GM19193 (cell line): ENCODE data around the gene SLIT3.

Experiments
- POLR2A ChIP-seq: IDR thresholded peaks from 4 replicates; pipeline ENCODE4 v1.6.1; 2011; ENCODE audit not compliant: insufficient read depth, insufficient read length; ENCODE audit errors: extremely low read depth

SLIT3 gene

DNA sequence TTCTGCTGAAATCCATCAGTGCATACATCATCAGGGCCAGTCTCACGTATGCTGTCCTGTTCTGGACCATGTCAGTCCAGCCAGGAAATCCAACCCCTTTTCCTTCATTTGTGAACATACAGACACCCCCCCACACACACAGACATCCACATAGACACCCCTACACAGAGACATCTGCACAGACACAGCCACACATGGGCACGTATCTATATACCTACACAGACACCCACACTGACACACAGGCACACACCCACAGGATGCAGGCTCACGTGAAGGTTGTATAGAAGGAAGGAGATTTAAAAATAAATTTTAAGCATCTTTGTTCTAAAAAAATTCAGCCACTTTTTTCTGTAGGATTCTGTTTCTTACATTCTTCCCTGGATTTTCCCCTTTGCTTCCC is 325.6 kb downstream of the SLIT3 start:
- TF ChIP-seq POLR2A = no peak

DNA sequence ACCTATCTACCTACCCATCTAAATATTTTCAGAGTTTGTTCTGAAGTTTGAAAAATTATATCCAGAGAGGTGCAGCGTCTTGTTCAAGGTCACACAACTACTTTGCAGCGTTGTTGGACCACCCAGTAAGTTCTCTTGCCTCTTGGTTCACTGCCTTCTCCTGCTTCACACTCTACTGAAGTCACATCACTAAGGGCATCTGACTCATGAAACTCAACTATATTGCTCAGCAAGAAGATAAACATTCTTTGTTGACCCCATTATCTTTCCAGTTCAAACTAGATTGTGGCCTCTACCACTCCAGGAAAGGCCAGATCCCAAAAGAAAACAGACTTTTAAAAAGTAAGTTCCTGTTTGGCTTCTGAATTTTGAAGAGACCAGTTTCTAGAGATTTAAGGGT is 326.9 kb downstream of the SLIT3 start:
- no peak for TF ChIP-seq POLR2A

DNA sequence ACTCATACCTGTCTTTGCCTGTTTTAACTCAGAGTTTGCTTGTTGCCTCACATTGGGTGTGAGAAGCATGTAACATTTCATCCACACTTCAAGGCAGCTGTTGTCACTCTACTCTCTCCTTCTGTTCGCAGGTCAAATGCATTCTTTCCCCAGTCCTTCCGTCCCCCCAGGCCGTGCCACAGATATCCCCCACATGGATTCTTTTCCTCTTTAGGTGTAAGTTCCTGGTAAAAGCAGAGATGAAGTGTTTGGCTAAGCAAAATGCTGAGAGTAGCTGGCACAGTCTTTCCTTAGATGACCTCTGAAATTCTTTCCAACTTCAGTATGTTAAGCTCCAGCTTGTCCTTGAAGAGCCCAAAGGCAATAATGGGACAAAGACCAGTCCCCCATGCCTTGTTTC is 328.2 kb downstream of the SLIT3 start:
- no peak for TF ChIP-seq POLR2A

DNA sequence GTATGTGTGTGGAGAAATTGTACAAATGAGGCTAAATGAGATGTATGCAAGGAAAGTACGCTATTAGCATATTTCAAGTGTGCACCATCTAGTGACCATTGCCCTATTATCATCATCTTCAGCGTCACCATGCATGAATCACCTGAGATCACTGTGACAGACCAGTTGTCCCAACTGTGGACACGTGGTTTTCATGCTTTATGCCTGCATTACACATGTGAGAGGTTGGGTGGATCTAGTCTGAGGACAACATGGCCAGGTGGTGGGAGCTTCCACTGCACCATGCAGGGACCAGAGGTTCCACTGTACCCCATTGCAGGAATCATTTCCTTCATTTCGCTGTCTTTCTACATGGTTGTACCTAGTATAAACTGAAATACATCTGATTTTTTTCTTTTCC is 329.8 kb downstream of the SLIT3 start:
- no peak for TF ChIP-seq POLR2A

DNA sequence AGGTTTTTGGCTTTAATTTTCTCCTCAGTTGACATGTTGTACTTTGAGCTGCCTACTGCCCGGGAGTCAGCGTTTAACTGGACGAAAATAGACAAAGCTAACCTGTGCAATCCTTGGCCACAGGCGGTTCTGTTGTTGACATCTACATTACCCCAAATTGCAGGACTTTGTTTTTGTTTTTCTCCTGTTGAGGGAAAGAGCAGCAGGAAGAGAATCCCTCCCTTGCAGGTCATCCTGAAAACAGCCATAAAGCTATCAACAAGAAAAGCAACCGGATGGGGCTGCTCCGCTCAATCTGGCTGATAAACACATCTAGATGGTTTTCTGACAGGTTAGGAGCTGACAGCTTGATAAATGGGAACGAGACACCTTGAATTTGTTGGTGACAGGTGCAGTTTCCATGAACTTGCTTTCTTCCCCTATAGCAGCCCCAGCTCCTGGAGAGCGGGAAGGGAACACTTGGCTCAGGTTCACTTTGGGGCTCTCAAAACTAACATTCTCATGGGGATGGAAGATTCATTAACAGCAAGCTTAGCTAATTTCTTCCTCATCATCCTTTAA is 331.5 kb downstream of the SLIT3 start:
- TF ChIP-seq POLR2A = no peak

DNA sequence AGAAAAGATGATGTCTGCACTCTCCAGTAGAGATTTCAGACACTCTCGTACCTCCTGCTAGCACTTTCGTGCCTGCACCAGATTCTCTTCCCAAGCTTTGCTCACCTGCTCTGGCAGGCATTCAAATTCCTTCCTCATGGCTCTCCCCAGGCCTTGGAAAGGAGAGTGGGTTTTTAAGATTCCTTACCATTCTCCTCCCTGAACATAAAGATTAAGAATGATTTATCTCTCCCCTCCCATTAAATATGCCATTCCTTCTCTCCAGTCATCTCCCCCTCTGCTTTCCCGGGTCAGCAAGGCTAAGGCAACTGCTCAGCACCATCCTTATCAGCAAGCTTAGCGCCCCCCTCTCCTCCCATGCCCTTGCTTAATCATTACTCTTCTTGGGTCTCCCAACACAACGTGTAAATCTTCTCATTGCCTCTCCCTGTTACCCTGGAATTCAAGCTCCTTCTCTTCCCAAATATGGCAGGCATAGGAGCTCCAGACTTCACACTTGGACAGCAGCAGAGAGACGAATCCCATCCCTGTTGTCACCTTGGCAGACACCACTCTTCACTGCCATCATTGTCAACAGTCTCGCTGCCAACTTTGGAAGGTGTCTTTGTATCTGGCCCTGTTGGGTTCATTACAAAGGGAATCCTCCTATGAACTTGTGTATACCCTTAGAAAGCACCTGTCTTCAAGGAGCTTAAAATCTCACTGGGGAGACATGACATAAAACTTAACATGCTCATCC is 332.9 kb downstream of the SLIT3 start:
- TF ChIP-seq POLR2A = no peak

DNA sequence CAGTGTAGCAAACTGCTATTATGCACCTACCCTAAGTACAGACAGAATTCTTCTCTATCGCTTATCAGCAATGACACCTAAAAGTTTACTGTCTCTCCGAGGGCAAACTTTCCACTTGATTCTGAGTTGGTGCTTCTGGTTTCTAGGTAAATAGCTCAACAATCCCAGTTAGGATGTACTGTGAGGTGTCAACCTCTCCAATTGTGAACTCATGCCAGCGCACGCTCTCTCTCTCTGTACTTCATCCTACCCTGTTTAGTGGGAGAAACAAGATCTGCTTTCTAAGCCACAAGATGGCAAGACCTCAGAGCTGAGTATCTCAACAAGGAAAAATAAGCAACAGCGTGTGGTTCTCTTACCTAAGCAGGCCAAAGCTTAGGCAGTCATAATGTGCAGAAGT is 335.3 kb downstream of the SLIT3 start:
- no peak for TF ChIP-seq POLR2A

DNA sequence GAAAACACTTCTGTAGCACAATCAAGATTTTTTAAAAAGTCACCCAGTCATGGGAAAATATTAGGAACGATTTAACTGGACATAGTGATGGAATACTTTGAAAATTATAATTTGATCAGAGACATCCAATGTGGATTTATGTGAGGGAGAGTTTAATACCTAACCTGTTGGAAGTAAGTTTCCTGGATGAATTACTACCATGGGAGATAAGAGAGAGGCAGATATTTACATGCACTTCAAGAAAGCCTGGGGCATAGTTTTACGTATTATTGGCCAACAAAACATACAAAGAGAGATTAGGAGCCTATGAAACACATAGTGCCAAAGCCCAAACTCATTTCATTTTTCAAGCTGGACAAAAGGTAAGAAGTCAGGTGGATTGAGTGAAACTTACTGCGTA is 336.8 kb downstream of the SLIT3 start:
- TF ChIP-seq POLR2A = no peak

DNA sequence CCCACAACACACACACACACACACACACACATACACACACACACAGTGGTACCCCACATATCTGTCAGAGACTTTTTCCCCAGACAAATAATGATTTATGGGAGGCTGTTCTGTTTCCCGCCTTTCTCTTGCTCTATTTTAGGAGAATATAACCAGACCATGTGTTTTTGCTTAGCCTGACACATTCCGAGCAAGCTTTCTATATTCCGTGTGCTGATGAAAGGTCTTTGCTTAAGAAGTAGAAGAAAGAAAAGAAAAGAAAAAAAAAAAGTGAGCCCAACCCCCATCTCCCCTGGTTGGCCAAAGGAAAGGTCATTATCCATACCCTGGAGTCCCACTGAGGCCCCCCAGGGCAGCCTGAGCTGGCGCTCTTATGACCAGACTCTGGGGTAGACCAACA is 338.6 kb downstream of the SLIT3 start:
- TF ChIP-seq POLR2A = no peak

DNA sequence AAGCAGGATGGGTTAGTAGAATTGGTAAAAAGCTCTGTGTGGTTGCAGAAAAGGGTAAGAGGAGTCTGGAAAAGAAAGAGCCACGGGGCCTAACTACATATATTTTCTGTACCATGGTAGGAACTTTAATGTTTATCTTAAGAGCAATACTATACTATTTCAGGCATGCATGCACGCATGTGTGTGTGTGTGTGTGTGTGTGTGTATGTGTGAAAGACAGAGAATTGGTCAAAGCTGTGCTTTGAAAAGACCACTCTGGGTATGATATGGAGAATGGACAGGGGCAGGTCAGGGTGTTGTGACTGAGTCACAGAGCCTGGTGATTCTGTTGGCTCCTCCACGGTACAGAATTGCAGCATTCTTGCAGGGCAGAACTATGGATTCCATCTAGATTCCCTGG is 339.3 kb downstream of the SLIT3 start:
- TF ChIP-seq POLR2A = no peak

DNA sequence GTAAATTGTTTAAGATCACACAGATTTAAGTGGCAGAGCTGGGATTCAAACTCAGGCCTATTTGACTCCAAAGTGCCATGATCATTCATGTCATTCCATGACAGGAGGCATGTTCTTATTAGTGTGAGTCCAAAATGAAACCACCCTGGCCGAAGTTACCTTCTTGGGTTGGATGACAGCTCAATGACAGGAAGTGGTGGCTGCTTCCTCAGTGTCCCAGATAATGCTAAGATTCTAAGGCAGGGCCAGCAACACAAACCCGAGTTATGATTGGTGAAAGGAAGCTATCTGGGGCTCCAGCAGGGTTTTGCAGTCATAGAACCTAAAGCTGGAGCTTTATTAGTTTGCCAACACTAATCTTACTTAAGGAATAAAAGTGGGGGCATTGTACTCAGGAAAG is 340.4 kb downstream of the SLIT3 start:
- no peak for TF ChIP-seq POLR2A

DNA sequence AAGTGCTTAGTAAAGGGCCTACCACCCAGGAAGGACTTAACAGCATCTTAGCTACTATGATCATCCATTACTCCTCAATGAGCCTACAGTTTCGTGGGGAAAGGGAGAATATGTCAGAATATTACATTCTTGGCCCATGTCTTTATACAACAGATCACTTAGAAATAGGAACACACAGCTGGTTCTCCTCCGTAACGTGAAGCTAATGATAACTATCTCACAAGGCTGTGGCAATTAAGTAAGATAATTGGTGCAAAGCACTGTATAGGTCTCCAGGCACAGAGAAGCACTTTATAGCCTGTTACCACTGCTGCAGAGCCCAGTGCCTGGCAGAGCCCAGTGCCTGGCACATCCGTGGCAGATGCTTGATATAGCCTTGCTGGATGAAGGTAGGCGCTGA is 347.6 kb downstream of the SLIT3 start:
- TF ChIP-seq POLR2A = no peak

DNA sequence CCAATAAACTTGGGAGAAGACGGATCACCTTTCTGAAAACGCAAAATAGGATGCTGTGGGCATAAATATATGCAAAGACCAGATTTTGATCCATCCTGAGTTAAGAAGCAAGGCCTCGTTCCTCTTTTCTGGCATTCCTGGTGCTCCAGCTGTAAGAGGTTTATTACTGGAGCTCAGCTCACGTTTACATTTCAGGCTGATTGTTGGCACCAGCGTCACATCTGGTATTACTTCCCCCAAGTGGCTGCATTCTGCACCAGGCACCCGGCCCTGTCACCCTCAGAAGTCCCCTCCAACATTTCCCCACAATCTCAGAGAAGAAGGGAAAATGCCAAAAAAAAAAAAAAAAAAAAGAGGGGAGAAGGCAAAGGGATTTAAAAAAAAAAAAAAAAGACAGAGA is 348.7 kb downstream of the SLIT3 start:
- TF ChIP-seq POLR2A = no peak

DNA sequence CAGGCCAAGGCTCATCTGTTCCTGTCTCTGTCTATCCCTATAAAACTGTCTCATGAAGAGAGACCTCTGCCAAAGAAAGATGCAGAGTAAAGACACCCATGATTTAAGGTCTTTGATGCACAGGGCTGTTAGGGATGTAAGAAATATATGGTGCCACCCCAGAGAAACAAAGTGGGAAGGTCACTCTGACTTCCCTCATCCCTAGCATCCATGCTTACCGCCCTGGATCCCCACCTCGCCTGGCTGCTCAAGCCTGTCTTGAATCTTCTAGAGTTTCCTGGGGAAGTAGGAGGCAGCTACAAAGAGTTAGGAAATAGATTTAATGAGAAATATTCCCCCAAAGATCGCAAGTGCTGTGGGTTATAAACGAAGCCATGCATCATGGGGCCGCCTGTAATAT is 349.2 kb downstream of the SLIT3 start:
- no peak for TF ChIP-seq POLR2A

DNA sequence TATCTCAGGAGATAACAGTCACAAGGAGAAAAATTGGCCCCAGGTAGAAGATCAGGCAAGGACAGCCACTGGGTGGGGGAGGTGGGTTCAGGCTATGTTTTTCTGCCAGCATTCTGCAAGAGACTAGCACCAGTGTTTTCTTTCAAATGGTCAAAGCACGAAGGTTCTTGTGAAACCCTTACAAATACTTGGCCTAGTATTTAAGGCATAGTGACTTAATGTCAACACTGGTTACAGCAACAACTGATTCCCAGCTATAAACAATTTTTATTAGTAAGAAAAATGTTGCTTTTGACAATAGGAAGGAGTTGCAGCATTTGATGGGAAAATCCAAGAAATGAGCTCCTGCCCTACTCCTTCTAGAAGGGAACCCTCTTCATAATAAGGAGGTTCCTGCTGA is 349.6 kb downstream of the SLIT3 start:
- no peak for TF ChIP-seq POLR2A

DNA sequence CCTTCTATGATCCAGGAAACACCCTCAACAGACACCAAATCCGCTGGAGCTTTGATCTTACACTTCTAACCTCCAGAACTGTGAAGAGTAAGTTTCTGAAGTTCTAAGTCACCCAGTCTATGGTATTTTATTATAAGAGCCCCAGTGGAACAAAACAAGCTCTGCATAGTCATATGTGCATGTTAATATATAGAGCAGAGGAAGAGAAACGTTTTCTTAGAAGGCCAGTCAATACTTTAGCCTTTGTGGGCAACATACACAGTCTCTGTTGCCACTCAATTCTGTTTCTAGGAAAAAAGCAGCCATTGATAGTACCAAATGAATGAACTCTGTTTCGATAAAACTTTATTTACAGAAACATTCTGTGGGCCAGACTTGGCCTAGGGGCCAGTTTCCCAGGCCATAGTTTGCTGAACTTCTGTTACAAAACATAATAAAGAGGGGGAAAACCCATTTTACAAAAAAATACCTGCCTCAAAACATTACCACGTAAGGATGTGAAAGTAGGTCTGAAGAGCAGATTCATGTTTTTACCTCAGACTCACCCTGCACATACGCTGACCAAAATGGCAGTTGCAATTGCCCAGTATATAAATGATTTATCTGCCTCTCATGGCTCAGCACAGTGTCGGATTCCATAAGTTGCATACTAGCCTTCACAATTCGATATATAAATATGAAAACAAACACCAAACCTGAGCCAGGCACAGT is 350.5 kb downstream of the SLIT3 start:
- no peak for TF ChIP-seq POLR2A
